ENCODE data around the gene NME2.

GRCh38 chr17:51164911-51165679 lies 1.1 kb upstream of the NME2 start:
- TF ChIP-seq SIN3A (IDR thresholded peaks at IDR 0.05; ENCODE audit: borderline replicate concordance, insufficient read depth, low read length) (no peak), POLR2AphosphoS5 (IDR thresholded peaks at IDR 0.05; ENCODE audit: low read depth, low read length) (no peak; the same call in 1 of the 2 replicates), TAF1 (IDR thresholded peaks at IDR 0.05; ENCODE audit: borderline replicate concordance, insufficient read depth, low read length) (no peak), REST (IDR thresholded peaks at IDR 0.05; ENCODE audit: insufficient read depth in 1 of 2, low read depth in 2 of 2, low read length in 2 of 2) (no peak), FOXP2 (optimal IDR thresholded peaks at IDR 0.05; ENCODE audit: borderline replicate concordance, extremely low read depth, extremely low read length, insufficient read depth) (no peak)
